GM19240 (cell line): Measurements from ENCODE around the gene PPP1R37.
"Not testable (repeated sequence)": the region's sequence is repeated elsewhere in the genome, so short reads cannot be mapped to it uniquely, and the experiment has no call there.

Experiments used
- DNase-seq: peaks from one replicate; pipeline ENCODE4 v3.0.0; 2011; ENCODE audit warnings: low spot score; ENCODE audit not compliant: insufficient read length

PPP1R37 gene

GRCh38 chr19:45114116-45114515, 21.1 kb downstream of the PPP1R37 start:
- no peak for DNase-seq

- DNase-seq = no peak
Measured at GRCh38 chr19:45115809-45116615, 23.0 kb downstream of the PPP1R37 start.

GRCh38 chr19:45117167-45117594, 24.2 kb downstream of the PPP1R37 start:
- DNase-seq = no peak

GRCh38 chr19:45117671-45118070, 24.7 kb downstream of the PPP1R37 start:
- DNase-seq = no peak

GRCh38 chr19:45118106-45118505, 25.1 kb downstream of the PPP1R37 start:
- no peak for DNase-seq

GRCh38 chr19:45118591-45119355, 25.8 kb downstream of the PPP1R37 start:
- DNase-seq = not testable (repeated sequence)

GRCh38 chr19:45119582-45119981, 26.6 kb downstream of the PPP1R37 start:
- DNase-seq = no peak

GRCh38 chr19:45121827-45122345, 28.9 kb downstream of the PPP1R37 start:
- no peak for DNase-seq

GRCh38 chr19:45122832-45123231, 29.9 kb downstream of the PPP1R37 start:
- no peak for DNase-seq

GRCh38 chr19:45123440-45123850, 30.5 kb downstream of the PPP1R37 start:
- no peak for DNase-seq

GRCh38 chr19:45124021-45124420, 31.0 kb downstream of the PPP1R37 start:
- DNase-seq = no peak

GRCh38 chr19:45125360-45125759, 32.4 kb downstream of the PPP1R37 start:
- no peak for DNase-seq

GRCh38 chr19:45125975-45126493, 33.1 kb downstream of the PPP1R37 start:
- no peak for DNase-seq

GRCh38 chr19:45126654-45127053, 33.7 kb downstream of the PPP1R37 start:
- DNase-seq = no peak

GRCh38 chr19:45128146-45128545, 35.2 kb downstream of the PPP1R37 start:
- DNase-seq = no peak

GRCh38 chr19:45128806-45129205, 35.8 kb downstream of the PPP1R37 start:
- no peak for DNase-seq

GRCh38 chr19:45130236-45130635, 37.3 kb downstream of the PPP1R37 start:
- DNase-seq = no peak

- no peak for DNase-seq
Measured at GRCh38 chr19:45130888-45131615, 38.1 kb downstream of the PPP1R37 start.

GRCh38 chr19:45133661-45134060, 40.7 kb downstream of the PPP1R37 start:
- no peak for DNase-seq

GRCh38 chr19:45135176-45135885, 42.4 kb downstream of the PPP1R37 start:
- DNase-seq = no peak
